HFF-Myc (cell line): ENCODE data around the gene EXOSC2.

Experiments used
- DNase-seq: peaks from one replicate; pipeline ENCODE4 v3.0.0-alpha.2; 2011; ENCODE audit warnings: low read depth; ENCODE audit errors: extremely low read depth
- H3K4me3 ChIP-seq: replicated peaks from 2 replicates; pipeline ENCODE4 v1.5.1; 2011; ENCODE audit warnings: low read depth, mild to moderate bottlenecking, control low read depth, low read length
- TF ChIP-seq, protein P1 (sequence below): IDR thresholded peaks from 2 replicates; pipeline ENCODE4 v1.5.1; 2012; ENCODE audit warnings: mild to moderate bottlenecking, low read depth, low read length, control low read depth; ENCODE audit errors: missing control alignments

Gene EXOSC2

DNA sequence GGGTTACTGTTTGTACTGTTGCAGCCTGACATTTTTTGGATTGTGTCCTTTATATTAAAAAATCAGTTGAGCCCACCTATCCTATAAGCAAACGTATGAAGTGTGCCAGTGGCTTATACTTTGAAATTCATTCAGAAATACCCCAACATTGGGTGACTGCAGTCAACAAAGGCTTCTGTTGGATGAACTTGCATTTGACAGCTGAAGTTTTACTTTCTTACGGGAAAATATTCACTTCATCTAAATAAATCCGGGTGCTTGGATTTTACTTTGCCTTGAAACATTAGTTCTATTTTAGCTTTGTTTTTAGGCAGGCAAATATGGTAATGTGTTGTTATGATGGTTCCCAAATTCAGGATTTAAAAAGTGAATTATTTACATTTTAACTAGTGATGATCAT, 21.7 kb downstream of the EXOSC2 start:
- peak overlapping the region; percentile 86 for H3K4me3 ChIP-seq
- DNase-seq = no peak
- TF ChIP-seq, protein P1, sequence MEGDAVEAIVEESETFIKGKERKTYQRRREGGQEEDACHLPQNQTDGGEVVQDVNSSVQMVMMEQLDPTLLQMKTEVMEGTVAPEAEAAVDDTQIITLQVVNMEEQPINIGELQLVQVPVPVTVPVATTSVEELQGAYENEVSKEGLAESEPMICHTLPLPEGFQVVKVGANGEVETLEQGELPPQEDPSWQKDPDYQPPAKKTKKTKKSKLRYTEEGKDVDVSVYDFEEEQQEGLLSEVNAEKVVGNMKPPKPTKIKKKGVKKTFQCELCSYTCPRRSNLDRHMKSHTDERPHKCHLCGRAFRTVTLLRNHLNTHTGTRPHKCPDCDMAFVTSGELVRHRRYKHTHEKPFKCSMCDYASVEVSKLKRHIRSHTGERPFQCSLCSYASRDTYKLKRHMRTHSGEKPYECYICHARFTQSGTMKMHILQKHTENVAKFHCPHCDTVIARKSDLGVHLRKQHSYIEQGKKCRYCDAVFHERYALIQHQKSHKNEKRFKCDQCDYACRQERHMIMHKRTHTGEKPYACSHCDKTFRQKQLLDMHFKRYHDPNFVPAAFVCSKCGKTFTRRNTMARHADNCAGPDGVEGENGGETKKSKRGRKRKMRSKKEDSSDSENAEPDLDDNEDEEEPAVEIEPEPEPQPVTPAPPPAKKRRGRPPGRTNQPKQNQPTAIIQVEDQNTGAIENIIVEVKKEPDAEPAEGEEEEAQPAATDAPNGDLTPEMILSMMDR = no peak

DNA sequence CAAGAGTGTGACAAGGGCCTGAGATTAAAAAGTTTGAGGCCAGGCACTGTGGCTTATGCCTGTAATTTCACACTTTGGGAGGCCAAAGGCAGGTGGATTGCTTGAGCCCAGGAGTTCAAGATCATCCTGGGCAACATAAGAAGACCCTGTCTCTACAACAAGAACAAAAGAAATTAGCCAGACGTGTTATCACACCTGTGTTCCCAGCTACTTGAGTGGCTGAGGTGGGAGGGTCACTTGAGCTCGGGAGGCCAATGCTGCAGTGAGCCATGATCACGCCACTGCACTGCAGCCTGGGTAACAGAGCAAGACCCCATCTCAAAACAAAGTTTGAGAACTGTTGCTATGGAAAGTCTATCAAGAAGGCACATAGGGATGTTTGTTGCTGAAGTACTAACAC, 25.0 kb downstream of the EXOSC2 start:
- H3K4me3 ChIP-seq = no peak overlapping the region
- TF ChIP-seq, protein P1 = no peak
- no peak for DNase-seq

DNA sequence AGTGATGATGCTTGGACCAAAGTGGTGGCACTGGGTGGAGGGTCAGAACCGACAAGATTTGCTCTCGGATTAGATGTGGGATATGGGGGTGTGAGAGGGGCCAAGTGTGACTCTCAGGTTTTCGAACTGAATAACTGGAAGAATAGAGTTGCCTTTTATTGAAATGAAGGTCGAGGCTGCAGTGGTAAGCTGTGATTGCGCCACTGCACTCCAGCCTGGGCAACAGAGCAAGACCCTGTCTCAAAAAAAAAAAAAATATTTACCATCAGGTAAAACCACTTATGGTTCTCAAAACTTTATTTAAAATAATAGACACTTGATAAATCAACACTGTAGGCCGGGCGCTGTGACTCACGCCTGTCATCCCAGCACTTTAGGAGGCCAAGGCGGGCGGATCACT, 27.2 kb downstream of the EXOSC2 start:
- no peak overlapping the region for H3K4me3 ChIP-seq
- TF ChIP-seq, protein P1 = no peak
- DNase-seq = no peak

DNA sequence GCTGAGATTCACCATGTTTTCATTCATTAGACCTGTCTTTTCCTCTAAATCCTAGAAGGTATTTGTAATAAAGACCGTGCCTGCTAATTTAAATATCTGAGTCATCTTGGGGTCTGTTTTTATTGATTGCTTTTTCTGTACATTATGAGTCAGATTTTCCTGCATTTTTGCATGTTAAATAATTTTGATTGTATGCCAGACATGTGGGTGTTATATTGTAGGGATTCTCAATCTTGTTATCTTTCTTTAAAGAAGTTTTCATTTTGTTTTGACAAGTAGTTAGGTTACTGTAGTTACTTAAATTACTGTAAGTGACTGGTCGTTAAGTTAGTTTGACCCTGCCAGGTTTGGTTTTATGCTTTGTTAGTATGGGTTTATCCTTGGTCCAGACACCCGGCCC, 35.1 kb downstream of the EXOSC2 start:
- no peak overlapping the region for H3K4me3 ChIP-seq
- TF ChIP-seq, protein P1 = no peak
- DNase-seq = peak; percentile 52

DNA sequence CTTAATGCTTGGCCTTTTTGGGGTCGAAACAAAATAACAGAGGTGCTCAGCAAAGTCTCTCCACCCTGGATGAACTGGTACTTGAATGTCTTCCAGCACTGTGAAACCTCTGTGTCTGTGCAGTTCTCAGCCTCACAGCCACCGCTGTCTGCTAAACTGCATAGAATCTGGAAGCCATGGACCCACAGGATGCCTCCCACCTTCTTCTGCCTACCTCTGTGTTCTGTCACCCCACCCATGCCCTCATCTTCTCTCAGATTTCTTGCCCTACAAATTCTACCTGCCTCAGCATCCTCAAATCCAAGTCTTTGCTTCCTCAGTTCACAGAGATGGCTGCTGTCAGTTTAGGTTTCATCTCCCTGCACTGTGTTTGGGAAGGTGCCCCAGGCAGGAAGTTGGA, 35.6 kb downstream of the EXOSC2 start:
- no peak for DNase-seq
- H3K4me3 ChIP-seq = no peak overlapping the region
- TF ChIP-seq, protein P1 = no peak

DNA sequence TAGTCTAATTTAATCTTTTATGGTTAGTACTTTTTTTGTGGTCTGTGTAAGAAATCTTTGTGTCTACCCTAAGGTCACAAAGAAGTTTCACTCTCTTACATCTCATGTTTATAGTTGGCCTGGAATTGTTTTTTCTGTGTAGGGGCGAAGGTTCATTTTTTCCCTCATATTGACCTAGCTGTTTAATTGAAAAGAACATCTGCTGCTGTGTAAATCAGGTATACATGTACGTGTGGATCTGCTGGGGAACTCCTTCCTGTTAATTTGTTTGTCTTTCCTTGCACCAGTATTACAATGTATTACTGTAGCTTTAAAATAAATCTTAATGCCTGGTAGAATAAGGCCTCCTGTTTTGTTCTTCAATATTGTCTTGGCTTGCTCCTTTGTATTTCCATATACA, 37.8 kb downstream of the EXOSC2 start:
- no peak for DNase-seq
- TF ChIP-seq, protein P1 = no peak

DNA sequence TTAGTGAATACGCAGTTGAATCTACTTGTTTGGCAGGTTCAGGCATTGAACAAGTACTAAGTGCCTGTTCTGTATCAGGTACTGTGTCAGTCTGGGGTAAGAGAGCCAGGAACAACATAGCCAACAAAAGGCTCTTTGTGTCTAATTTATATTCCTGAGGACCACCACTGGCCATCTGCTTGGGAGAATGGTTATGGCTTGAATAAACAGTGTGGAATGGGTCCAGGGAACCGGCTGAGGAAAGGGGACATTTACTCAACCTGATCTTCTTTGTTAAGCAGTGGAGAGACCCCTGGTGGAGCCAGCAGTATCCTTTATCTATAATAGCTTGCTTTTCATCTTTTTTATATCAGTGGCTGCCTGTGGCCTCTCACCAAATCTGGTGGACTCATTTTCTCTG, 38.6 kb downstream of the EXOSC2 start:
- DNase-seq = no peak
- no peak overlapping the region for H3K4me3 ChIP-seq
- TF ChIP-seq, protein P1 = peak; percentile 19

More for the DNA sequence above, 37.8 kb downstream of the EXOSC2 start:
- H3K4me3 ChIP-seq = no peak overlapping the region
